Natural killer cell (primary cell): ENCODE data around the gene ENAH. TPM values are rescaled to one million over a fixed set of nuclear protein-coding genes. Genes with fewer than 3 reads are reported as not detected.

Source experiments
- ATAC-seq, 3 donors: fragments of 150-1000 bp in 2 of 3; fragments of 200-7000 bp in 1 of 3; cut with Tn5 transposase; 1 replicate in 1 of 3; 2 replicates in 2 of 3; pipeline ENCODE4 v1.10.0; 2021; ENCODE audit warnings: mild to moderate bottlenecking in 2 of 3, moderate library complexity in 2 of 3
- DNase-seq, 2 donors: peaks; one replicate each; pipeline versions ENCODE4 v3.0.0 to v3.0.0-alpha.2; 2013 to 2021; ENCODE audit warnings: mixed read lengths in 1 of 2
- H3K27ac ChIP-seq: one replicate; pipeline ENCODE4 v1.5.1; 2013; ENCODE audit warnings: mild to moderate bottlenecking, low read length
- H3K27me3 ChIP-seq: one replicate; pipeline ENCODE4 v1.6.1; 2013; ENCODE audit warnings: low read length; ENCODE audit not compliant: control insufficient read depth, insufficient read depth
- H3K36me3 ChIP-seq: one replicate; pipeline ENCODE4 v1.6.1; 2013; ENCODE audit warnings: low read length; ENCODE audit not compliant: control insufficient read depth, insufficient read depth
- H3K4me1 ChIP-seq: one replicate; pipeline ENCODE4 v1.6.1; 2013; ENCODE audit warnings: low read length; ENCODE audit not compliant: control insufficient read depth, insufficient read depth
- H3K4me3 ChIP-seq: one replicate; pipeline ENCODE4 v1.5.1; 2013; ENCODE audit warnings: low read length
- H3K9me3 ChIP-seq: one replicate; pipeline ENCODE4 v1.6.1; 2013; ENCODE audit warnings: low read length; ENCODE audit not compliant: control insufficient read depth, insufficient read depth
- H3K27ac Mint-ChIP-seq, 2 donors: one replicate each; pipeline ENCODE4 v1.8.0; 2022; ENCODE audit warnings: mild to moderate bottlenecking in 2 of 2, mixed read lengths in 2 of 2, moderate library complexity in 1 of 2
- H3K27me3 Mint-ChIP-seq, 2 donors: one replicate each; pipeline ENCODE4 v1.8.0; 2022; ENCODE audit warnings: low read depth in 2 of 2, mixed read lengths in 2 of 2
- H3K36me3 Mint-ChIP-seq: one replicate; pipeline ENCODE4 v1.8.0; 2022; ENCODE audit warnings: mixed read lengths
- H3K4me1 Mint-ChIP-seq, 2 donors: one replicate each; pipeline ENCODE4 v1.8.0; 2022; ENCODE audit warnings: mixed read lengths in 2 of 2
- H3K4me3 Mint-ChIP-seq: one replicate; pipeline ENCODE4 v1.8.0; 2022; ENCODE audit warnings: mild to moderate bottlenecking, moderate library complexity, mixed read lengths
- H3K9me3 Mint-ChIP-seq, 2 donors: one replicate each; pipeline ENCODE4 v1.8.0; 2022; ENCODE audit warnings: mixed read lengths in 2 of 2
- WGBS: methylation state at CpG from one replicate; pipeline ENCODE4 v1.1.7; 2013; ENCODE audit warnings: missing lambda C conversion rate; ENCODE audit not compliant: insufficient coverage; 5-methylcytosine and 5-hydroxymethylcytosine counted together
- intact Hi-C: fragments of 100-400 bp; cut with micrococcal nuclease; formaldehyde crosslinking; loops from one replicate; pipeline ENCODE4 v1.14.2; 2022
- total RNA-seq, 4 donors: library from RNA; stranded (reverse); fragments of 120-200 nt in 1 of 4; gene quantifications; one replicate each; pipeline versions ENCODE4 v1.2.3 to v1.2.4, GENCODE V29; 2013 to 2022
- TF ChIP-seq, protein P1 (sequence below): fragments of 200-600 bp; IDR thresholded peaks from one replicate; pipeline ENCODE4 v1.8.0; 2022; ENCODE audit warnings: antibody characterized with exemption

The ENAH gene
- total RNA-seq, 3 donors from 2014 or later (not counting 1 experiment from before 2014, with no cell fraction given): not detected

DNA sequence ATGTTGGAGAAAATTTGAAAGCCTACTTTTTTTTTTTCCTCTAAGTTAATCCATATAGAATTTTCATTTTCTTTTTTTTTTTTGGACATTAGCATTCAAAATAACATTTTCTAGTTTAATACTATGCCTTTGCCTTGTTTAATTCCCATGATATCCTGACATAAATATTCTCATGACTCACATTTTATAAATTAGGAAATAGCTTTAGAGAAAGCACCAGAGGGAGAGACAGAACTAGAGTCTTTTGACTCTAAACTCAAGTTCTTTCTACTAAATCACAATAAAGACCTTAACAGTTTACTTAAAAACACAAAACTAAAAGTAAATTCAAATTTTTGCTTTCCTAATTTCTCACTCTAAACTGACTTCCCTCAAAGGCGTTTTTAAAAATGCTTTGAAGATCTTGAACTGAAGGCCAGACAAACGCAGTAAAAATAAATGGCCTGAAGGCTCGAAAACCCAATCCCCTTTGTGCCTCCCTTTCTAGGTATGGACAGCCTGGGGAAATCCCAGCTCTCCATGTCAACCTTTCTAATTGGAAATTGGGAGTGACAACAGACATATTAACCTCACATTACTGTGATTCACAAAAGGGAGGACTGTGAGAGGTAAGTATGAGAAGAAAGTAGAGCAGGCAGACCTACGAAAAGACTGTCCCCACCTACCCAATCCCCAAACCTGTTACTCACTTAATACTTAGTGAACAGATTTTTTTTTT is 104.6 kb downstream of the ENAH start:
- 89% methylated on average over 3 of the region's 4 CpGs for WGBS
- H3K27ac ChIP-seq: no peak overlapping the region
- no peaks in the 10 kb centered on the region for H3K27me3 ChIP-seq
- no peaks in the 10 kb centered on the region for H3K9me3 Mint-ChIP-seq
- TF ChIP-seq, protein P1, sequence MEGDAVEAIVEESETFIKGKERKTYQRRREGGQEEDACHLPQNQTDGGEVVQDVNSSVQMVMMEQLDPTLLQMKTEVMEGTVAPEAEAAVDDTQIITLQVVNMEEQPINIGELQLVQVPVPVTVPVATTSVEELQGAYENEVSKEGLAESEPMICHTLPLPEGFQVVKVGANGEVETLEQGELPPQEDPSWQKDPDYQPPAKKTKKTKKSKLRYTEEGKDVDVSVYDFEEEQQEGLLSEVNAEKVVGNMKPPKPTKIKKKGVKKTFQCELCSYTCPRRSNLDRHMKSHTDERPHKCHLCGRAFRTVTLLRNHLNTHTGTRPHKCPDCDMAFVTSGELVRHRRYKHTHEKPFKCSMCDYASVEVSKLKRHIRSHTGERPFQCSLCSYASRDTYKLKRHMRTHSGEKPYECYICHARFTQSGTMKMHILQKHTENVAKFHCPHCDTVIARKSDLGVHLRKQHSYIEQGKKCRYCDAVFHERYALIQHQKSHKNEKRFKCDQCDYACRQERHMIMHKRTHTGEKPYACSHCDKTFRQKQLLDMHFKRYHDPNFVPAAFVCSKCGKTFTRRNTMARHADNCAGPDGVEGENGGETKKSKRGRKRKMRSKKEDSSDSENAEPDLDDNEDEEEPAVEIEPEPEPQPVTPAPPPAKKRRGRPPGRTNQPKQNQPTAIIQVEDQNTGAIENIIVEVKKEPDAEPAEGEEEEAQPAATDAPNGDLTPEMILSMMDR: no peak
- H3K4me1 ChIP-seq: no peaks in the 10 kb centered on the region
- no peak overlapping the region for H3K4me3 Mint-ChIP-seq
- peaks cover 3 to 6% of the 10 kb centered on the region in 2 donors for H3K27me3 Mint-ChIP-seq
- no peak overlapping the region for H3K4me3 ChIP-seq
- DNase-seq (no peak), ATAC-seq (no peak)
- intact Hi-C loops: no loop called here
- H3K36me3 Mint-ChIP-seq: no peaks in the 10 kb centered on the region
- no peaks in the 10 kb centered on the region for H3K36me3 ChIP-seq
- H3K27ac Mint-ChIP-seq: no peak overlapping the region
- H3K4me1 Mint-ChIP-seq: peaks cover 0 to 5% of the 10 kb centered on the region in 2 donors
- no peaks in the 10 kb centered on the region for H3K9me3 ChIP-seq

DNA sequence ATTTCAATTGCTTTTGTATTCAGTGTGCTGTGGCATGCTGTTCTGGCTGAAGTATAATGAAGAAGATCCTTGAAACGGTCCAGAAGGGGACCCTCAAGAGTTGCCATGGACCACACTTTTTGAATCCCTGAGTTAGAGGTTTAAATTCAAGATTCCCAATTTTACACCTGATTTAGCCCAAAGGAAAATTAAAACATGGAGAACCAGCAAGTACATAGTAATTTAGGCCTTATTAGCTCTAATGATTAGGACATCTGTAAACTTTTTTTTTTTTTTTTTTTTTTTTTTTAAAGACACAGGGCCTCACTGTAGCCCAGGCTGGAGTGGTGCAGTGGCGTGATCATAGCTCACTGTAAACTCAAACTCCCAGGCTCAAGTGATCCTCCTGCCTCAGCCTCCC is 107.3 kb downstream of the ENAH start:
- Histone ChIP-seq H3K4me3 (no peak overlapping the region), H3K36me3 (no peaks in the 10 kb centered on the region), H3K27me3 (no peaks in the 10 kb centered on the region), H3K27ac (no peak overlapping the region), H3K9me3 (no peaks in the 10 kb centered on the region), H3K4me1 (no peaks in the 10 kb centered on the region)
- intact Hi-C loops: no loop called here
- H3K36me3 Mint-ChIP-seq: no peaks in the 10 kb centered on the region
- TF ChIP-seq, protein P1: no peak
- no peak overlapping the region for H3K4me3 Mint-ChIP-seq
- peaks cover 0 to 5% of the 10 kb centered on the region in 2 donors for H3K4me1 Mint-ChIP-seq
- no peak overlapping the region for H3K27ac Mint-ChIP-seq
- ATAC-seq: no peak
- peaks cover 3 to 6% of the 10 kb centered on the region in 2 donors for H3K27me3 Mint-ChIP-seq
- 89% methylated on average over 2 of the region's 2 CpGs for WGBS
- no peak for DNase-seq
- no peaks in the 10 kb centered on the region for H3K9me3 Mint-ChIP-seq

DNA sequence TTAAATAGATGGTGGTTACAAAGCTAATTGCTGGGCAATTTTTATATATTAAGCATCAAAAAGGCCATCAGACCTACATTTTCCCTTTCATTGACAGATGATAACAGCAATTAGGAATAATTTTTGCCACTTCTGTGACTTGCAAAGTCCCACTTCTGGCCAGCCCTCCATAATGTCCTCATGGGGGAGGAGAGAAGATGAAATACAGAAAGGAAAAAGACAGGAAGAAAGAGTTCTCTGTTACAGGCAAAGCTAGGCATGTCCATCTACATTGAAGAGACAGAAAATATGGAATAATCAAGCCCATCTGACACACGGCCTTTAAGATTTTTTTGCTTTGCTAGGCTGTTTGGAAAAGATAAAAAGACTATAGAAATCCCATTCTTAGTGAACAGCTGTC is 108.0 kb downstream of the ENAH start:
- Histone ChIP-seq H3K36me3 (no peaks in the 10 kb centered on the region), H3K9me3 (no peaks in the 10 kb centered on the region), H3K27ac (no peak overlapping the region), H3K27me3 (no peaks in the 10 kb centered on the region), H3K4me1 (no peaks in the 10 kb centered on the region), H3K4me3 (no peak overlapping the region)
- Mint-ChIP-seq H3K4me3 (no peak overlapping the region), H3K4me1 (peaks cover 0 to 5% of the 10 kb centered on the region in 2 donors), H3K27ac (no peak overlapping the region), H3K36me3 (no peaks in the 10 kb centered on the region), H3K9me3 (no peaks in the 10 kb centered on the region), H3K27me3 (peaks cover 3 to 10% of the 10 kb centered on the region in 2 donors)
- intact Hi-C loops: no loop called here
- TF ChIP-seq, protein P1: no peak
- WGBS: 86% methylated on average over 1 of the region's 1 CpG
- ATAC-seq (no peak), DNase-seq (no peak)

DNA sequence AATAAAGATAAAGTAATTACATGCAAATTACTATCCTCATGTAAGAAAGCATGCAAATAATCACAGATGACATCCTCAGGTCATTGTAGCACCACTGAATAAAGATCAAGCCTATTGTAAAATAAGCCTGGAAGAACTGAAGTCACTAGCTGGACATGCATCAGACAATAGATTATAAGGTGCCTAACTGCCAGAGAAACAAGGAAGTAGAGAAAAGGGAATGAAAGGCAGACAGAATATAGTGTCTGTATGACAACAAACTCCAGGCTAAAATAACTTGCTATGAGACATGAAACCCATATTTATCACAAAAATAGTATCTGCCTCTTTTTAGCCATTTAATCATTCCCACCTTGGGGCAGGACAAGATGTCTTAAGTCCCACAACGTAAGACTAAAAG is 108.7 kb downstream of the ENAH start:
- Histone ChIP-seq H3K27me3 (no peaks in the 10 kb centered on the region), H3K36me3 (no peaks in the 10 kb centered on the region), H3K9me3 (no peaks in the 10 kb centered on the region), H3K4me3 (no peak overlapping the region), H3K4me1 (no peaks in the 10 kb centered on the region), H3K27ac (no peak overlapping the region)
- TF ChIP-seq, protein P1: no peak
- no peak for ATAC-seq
- intact Hi-C loops: no loop called here
- DNase-seq: no peak
- Mint-ChIP-seq H3K4me1 (peaks cover 0 to 5% of the 10 kb centered on the region in 2 donors), H3K4me3 (no peak overlapping the region), H3K36me3 (no peaks in the 10 kb centered on the region), H3K9me3 (no peaks in the 10 kb centered on the region), H3K27ac (no peak overlapping the region), H3K27me3 (peaks cover 8 to 17% of the 10 kb centered on the region in 2 donors)
- WGBS: 78% methylated on average over 1 of the region's 1 CpG
